GM19239 (cell line): Measurements from ENCODE around the gene RAD51.

Source experiments
- DNase-seq: peaks from one replicate; pipeline ENCODE4 v3.0.0; 2011; ENCODE audit warnings: low spot score; ENCODE audit not compliant: insufficient read length
- FAIRE-seq: peaks from 2 replicates; lab custom pipeline; 2011; peaks lifted over from hg19 to GRCh38; lab: Jason Lieb, UNC

The RAD51 gene

DNA sequence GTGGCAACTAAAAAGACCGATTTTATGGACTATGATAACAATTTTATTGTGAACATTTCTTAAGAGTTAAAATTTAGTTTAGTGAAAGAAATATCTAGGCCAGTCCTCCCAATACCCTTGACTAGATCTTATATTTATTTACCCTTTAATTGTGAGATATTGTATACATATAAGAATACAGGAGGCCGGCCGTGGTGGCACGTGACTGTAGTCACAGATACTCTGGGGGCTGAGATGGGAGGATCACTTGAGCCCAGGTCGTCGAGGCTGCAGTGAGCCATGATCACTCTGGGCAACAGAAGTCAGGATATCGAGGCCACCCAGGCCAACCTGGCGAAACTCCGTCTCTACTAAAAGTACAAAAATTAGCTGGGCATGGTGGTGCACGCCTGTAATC lies 60.8 kb downstream of the RAD51 start:
- FAIRE-seq (no peak), DNase-seq (no peak)

- DNase-seq (no peak), FAIRE-seq (no peak)
These were observed 62.0 kb downstream of the RAD51 start for GRCh38 chr15:40756938-40757337.

DNA sequence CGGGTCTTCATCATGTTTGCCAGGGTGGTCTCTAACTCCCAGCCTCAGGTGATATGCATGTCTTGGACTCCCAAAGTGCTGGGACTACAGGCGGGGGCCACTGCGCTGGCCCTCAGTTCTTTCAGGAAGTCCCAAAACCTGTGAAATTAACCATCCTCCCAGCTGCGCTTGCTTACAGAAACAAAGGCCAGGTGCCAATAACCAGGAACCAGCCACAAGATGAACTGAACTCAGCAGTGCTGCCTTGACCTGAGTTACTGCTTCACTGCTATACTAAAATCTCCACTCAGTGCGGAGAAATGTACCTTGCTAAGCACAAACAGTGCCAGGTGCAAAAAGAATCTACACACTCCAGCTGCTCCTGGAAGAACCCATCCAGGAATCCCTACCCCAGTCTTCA lies 65.0 kb downstream of the RAD51 start:
- no peak for DNase-seq
- no peak for FAIRE-seq

- no peak for DNase-seq
- FAIRE-seq: no peak
These were observed 68.2 kb downstream of the RAD51 start for GRCh38 chr15:40762919-40763800.

DNA sequence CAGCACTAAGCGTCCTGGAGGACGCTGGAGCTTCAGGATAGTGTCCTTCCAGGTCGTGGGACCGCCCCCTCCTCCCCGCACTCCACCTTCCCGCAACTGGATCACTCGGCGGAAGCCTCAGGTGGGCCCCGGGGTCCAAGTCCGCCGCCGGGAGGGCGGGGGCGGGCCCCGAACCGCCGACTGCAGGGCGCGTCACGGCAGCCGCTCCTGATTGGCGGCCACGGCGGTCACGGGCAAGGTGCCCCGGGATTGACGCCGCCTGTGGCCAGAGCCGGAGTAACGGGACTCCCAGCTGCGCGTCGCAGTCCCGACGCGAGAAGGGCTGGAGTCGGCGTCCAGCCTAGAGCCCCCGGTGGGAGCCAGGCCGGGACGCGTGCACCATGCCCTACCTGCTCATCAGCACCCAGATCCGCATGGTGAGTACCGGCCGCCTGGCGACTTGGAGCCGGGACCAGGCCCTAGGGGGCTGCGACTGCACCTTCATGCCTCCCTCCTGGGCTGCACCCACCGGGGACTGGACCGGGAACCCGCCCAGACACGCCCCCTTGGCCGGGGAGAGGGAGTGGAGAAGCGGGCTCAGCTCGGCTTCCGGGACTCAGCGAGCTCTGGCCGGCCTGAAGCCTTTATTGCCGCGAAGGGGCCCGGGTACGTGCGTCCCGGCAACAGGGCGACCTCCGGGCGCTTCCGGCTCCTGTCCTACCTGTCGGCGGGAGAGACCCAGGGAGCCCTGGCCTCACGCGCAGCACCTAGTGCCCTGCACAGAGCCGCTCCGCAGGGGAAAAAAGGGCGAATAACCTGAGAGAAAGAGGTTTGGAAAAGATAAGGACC lies 69.0 kb downstream of the RAD51 start, which contains the start of gene GCHFR:
TSS of gene GCHFR (plus strand) at position 268 of the 828 bp plus-strand sequence. CDS start at position 381, 113 bp downstream.
- FAIRE-seq: peak; percentile 69
- no peak for DNase-seq

GRCh38 chr15:40764629-40765103 lies 69.7 kb downstream of the RAD51 start:
- FAIRE-seq (peak; percentile 14), DNase-seq (no peak)

GRCh38 chr15:40766194-40766815 lies 71.3 kb downstream of the RAD51 start:
- FAIRE-seq (no peak), DNase-seq (no peak)

DNA sequence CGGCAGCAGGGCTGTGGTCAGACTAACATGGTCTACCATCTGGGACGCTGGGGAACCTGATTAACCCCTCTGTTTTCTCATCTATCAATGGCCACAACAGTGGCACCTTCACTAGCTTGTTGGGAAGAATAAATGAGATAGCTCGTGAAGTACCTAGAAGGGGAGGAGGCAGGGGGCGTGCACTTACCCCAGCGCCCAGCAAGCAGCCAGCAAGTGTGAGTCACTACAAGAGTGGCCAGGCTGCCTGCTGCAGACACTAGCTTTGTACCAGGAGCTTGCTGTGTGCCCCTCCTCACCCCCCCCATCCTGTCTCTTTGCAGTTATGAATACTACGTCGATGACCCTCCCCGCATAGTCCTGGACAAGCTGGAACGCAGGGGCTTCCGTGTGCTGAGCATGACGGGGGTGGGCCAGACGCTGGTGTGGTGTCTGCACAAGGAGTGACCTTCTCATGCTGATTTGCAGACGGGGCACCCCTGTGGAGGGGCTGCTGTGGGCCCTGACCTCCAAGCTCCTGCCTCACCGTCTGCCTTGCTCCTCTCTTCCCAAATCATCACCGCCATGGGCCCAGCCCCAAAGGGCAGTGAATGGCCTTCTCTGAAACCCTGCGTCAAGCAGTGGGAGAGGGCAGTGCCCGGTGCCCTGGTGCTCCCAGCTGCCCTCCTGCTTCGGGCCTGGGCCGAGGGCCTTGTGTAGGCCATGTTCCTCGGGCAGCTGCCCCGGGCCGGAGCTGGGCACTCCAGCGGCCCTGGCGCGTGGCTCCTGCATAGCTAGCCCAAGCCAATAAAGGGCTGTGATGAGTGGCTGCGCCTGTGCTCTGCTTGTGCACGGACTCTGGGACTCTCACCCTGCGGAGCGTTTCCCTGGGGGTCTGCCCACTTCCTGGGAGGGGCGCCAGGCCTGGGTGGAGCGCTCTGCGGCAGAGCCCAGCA lies 72.2 kb downstream of the RAD51 start:
- DNase-seq (no peak), FAIRE-seq (no peak)

DNA sequence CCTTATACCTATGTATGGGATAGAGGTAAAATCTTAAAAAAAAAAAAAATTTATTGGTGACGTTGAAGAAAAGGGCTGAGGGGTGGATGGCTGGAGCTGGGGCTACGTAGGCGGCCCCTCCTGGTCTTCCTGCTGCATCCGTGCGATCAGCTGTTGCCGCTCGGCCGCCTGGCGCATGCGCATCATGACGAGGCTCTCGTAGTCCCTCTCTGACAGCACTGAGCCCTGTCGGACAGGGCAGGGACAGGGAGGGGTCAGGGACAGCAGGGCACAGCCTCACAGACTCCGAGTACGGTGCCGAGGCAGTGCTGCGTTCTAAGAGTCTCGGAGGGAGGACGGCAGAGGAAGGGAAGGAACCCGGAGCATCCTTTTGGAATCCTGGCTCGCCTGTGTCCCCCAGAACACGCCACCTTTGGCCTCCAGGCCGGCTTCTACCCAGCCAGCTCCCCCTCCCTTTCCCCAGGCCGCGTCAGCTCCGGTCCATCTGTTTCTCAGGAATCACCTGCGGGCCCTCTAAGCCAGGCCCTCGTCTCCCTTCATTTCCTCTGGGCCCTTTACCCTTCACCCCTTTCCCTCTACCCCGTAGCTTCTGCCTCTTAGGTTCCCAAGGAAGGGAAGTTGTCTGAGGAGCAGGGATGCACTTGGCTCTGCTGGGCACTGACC lies 73.0 kb downstream of the RAD51 start:
- no peak for FAIRE-seq
- DNase-seq: no peak

- FAIRE-seq (peak; percentile 18), DNase-seq (no peak)
These were observed 73.7 kb downstream of the RAD51 start for GRCh38 chr15:40768521-40769273.

- DNase-seq (no peak), FAIRE-seq (peak; percentile 45)
These were observed 74.5 kb downstream of the RAD51 start, which contains the start of gene C15orf62 for GRCh38 chr15:40769274-40770146. TSS of gene C15orf62 (plus strand) at chr15:40769980. CDS start at chr15:40770496, 516 bp downstream.

DNA sequence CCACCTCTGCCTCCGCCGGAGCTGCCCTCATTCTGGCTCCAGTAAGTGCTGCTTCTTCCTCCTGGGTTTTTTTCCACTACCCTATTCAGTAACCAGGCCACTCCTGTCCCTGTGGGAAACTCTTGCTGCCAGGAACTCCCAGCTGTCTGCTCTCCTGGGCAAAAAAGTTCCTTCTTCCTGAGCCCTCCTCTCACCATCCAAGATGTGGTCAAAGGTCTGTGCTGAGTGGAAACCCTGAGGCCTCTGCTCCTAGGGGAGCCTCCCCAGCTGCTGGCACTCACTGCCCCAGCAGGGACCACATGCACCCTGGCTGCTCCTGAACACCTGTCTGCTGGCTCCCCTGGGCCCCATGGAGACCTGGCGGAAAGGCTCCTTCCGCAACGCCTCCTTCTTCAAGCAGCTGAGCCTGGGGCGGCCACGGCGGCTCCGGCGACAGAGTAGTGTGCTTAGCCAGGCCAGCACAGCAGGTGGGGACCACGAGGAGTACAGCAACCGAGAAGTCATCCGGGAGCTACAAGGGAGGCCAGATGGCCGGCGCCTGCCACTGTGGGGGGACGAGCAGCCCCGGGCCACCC lies 75.3 kb downstream of the RAD51 start:
- DNase-seq: no peak
- peak; percentile 61 for FAIRE-seq

- FAIRE-seq (no peak), DNase-seq (no peak)
These were observed 76.3 kb downstream of the RAD51 start for GRCh38 chr15:40771242-40771641.

- DNase-seq (no peak), FAIRE-seq (no peak)
These were observed 77.0 kb downstream of the RAD51 start for GRCh38 chr15:40772014-40772413.

DNA sequence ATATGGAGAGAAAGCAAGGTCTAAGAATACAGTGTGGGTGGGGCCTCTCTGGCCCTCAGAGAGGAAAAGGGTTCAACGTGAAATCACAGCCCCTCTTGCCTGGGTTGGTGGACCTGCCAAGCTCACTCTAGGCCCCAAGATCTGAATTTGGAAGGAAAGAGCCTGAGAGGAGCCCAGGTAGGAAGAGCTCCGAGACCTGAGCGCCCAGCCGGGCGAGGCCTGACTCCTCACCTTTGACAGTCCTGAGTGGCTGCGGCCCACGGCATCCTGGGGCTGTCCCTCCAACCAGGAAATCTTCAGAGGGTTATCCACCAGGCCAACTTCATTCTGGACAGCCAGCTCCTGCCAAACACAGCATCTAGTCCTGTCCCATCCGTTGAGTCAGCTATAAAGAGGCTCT lies 78.5 kb downstream of the RAD51 start:
- FAIRE-seq: no peak
- no peak for DNase-seq

DNA sequence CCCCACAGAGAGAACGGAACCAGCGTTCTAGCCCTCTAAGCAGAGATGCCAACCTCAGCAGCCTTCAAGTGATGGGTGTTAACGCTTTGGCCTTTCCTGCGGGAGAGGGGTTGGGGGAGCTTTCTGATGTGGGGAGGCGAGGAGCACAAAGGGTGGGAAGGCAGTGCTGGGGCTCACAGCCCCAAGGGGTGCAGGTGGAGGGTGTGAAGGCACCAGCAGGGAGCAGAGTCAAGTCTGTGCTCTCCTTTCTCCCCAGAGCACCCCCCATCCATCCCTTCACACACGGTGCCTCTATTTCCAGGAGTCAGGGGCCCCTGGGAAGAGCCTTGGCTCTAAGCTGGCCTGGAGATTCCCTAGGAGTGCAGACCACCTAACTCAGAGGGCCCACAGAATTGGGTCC lies 78.9 kb downstream of the RAD51 start:
- DNase-seq (no peak), FAIRE-seq (no peak)

GRCh38 chr15:40775007-40775406 lies 80.0 kb downstream of the RAD51 start:
- no peak for FAIRE-seq
- no peak for DNase-seq
